Measurements from ENCODE around the gene SLC7A6OS.

SLC7A6OS gene

DNA sequence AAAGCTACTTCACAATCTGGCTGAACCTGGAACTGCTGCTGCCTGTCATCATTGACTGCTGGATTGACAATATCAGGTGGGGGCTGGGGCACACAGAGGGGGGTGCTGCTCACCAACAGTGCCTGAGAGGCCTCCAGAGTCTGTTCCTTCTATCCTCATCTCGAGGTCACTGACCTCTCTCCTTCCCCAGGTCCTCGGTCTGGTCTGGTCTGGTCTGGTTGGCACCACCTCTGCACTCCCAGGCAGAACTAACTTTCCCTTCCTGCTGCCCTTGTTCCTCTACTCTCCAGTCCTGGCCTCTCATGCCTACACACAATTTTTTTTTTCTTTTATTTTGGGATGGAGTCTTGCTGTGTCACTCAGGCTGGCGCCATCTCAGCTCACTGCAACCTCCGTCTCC, 61.4 kb downstream of the SLC7A6OS start:
- DNase-seq = no peak

All from cortex of kidney (tissue), 1 donor.